ENCODE data around the gene NDUFA13.

GRCh38 chr19:19561946-19562664, 46.1 kb downstream of the NDUFA13 start:
- TF ChIP-seq CTCF (tag by site-specific recombination; IDR thresholded peaks at IDR 0.05) (no peak), GLI2 (tag by site-specific recombination; IDR thresholded peaks at IDR 0.05; ENCODE audit: borderline replicate concordance, low read depth) (no peak), PATZ1 (tag by site-specific recombination; IDR thresholded peaks at IDR 0.05) (no peak), KLF7 (tag by site-specific recombination; IDR thresholded peaks at IDR 0.05; ENCODE audit: borderline replicate concordance) (no peak)
- TF ChIP-seq, protein P1, sequence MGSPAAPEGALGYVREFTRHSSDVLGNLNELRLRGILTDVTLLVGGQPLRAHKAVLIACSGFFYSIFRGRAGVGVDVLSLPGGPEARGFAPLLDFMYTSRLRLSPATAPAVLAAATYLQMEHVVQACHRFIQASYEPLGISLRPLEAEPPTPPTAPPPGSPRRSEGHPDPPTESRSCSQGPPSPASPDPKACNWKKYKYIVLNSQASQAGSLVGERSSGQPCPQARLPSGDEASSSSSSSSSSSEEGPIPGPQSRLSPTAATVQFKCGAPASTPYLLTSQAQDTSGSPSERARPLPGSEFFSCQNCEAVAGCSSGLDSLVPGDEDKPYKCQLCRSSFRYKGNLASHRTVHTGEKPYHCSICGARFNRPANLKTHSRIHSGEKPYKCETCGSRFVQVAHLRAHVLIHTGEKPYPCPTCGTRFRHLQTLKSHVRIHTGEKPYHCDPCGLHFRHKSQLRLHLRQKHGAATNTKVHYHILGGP (tag by site-specific recombination; IDR thresholded peaks at IDR 0.05): no peak
- TF ChIP-seq, protein P2, sequence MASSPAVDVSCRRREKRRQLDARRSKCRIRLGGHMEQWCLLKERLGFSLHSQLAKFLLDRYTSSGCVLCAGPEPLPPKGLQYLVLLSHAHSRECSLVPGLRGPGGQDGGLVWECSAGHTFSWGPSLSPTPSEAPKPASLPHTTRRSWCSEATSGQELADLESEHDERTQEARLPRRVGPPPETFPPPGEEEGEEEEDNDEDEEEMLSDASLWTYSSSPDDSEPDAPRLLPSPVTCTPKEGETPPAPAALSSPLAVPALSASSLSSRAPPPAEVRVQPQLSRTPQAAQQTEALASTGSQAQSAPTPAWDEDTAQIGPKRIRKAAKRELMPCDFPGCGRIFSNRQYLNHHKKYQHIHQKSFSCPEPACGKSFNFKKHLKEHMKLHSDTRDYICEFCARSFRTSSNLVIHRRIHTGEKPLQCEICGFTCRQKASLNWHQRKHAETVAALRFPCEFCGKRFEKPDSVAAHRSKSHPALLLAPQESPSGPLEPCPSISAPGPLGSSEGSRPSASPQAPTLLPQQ (tag by site-specific recombination; IDR thresholded peaks at IDR 0.05): no peak
